Right hindlimb (tissue), 1 donor: ENCODE results near the gene CD33.

Experiments used
- DNase-seq: peaks from one replicate; pipeline ENCODE4 v3.0.0-alpha.2; 2018

The CD33 gene

GRCh38 chr19:51259348-51260245 is 34.7 kb downstream of the CD33 start:
- peak; percentile 38 for DNase-seq

- no peak for DNase-seq
These were observed 38.9 kb downstream of the CD33 start for GRCh38 chr19:51263808-51264207.

- DNase-seq: no peak
These were observed 46.2 kb downstream of the CD33 start for GRCh38 chr19:51271067-51271466.

- DNase-seq: no peak
These were observed 47.4 kb downstream of the CD33 start for GRCh38 chr19:51272183-51272810.

GRCh38 chr19:51274049-51274770 is 49.3 kb downstream of the CD33 start:
- DNase-seq: no peak

- no peak for DNase-seq
These were observed 52.2 kb downstream of the CD33 start for GRCh38 chr19:51277112-51277511.

- DNase-seq: no peak
These were observed 57.5 kb downstream of the CD33 start for GRCh38 chr19:51282335-51282734.

- DNase-seq: no peak
These were observed 60.8 kb downstream of the CD33 start for GRCh38 chr19:51285682-51286081.
